Sigmoid colon (tissue), 7 donors: ENCODE results near the gene SERHL2. TPM values are rescaled to one million over a fixed set of nuclear protein-coding genes. Genes with fewer than 3 reads are reported as not detected.
"Not testable (repeated sequence)": the region's sequence is repeated elsewhere in the genome, so short reads cannot be mapped to it uniquely, and the experiment has no call there.

Experiments
- DNase-seq: peaks from one replicate; pipeline ENCODE4 v3.0.0-alpha.2; 2019
- H3K27ac ChIP-seq, 4 donors: fragments of 200-600 bp; sonication (generic); one replicate each; pipeline ENCODE4 v1.5.1; 2016 to 2019; ENCODE audit warnings: mild to moderate bottlenecking in 1 of 4
- H3K27me3 ChIP-seq, 3 donors: fragments of 200-600 bp; sonication (generic); one replicate each; pipeline ENCODE4 v1.5.1; 2019; ENCODE audit warnings: mild to moderate bottlenecking in 1 of 3
- H3K36me3 ChIP-seq, 4 donors: fragments of 200-600 bp; sonication (generic); one replicate each; pipeline ENCODE4 v1.5.1; 2016 to 2019
- H3K4me1 ChIP-seq, 4 donors: fragments of 200-600 bp; sonication (generic); one replicate each; pipeline ENCODE4 v1.5.1; 2017 to 2019
- H3K4me3 ChIP-seq, 4 donors: fragments of 200-600 bp; sonication (generic); one replicate each; pipeline ENCODE4 v1.5.1; 2017 to 2019; ENCODE audit warnings: mild to moderate bottlenecking in 2 of 4, moderate library complexity in 1 of 4
- H3K9me3 ChIP-seq, 4 donors: fragments of 200-600 bp in 3 of 4; sonication (generic) in 3 of 4; one replicate each; pipeline versions ENCODE4 v1.5.1 to v1.6.1; 2013 to 2019
- EP300 ChIP-seq, 4 donors: sonication (generic); formaldehyde crosslinking; IDR thresholded peaks; one replicate each; pipeline ENCODE4 v1.6.1; 2017; ENCODE audit warnings: antibody characterized with exemption in 4 of 4
- POLR2A ChIP-seq, 2 donors: fragments of 450-650 bp; IDR thresholded peaks; one replicate each; pipeline ENCODE4 v1.6.1; 2016; ENCODE audit warnings: antibody characterized with exemption in 2 of 2, mild to moderate bottlenecking in 2 of 2, moderate library complexity in 2 of 2
- POLR2AphosphoS5 ChIP-seq, 4 donors: sonication (generic); formaldehyde crosslinking; IDR thresholded peaks; one replicate each; pipeline ENCODE4 v1.6.1; 2017; ENCODE audit warnings: antibody characterized with exemption in 4 of 4
- WGBS, 2 donors: extraction: QIAGEN DNeasy Blood & Tissue Kit; methylation state at CpG; one replicate each; pipeline ENCODE4 v1.1.7; 2013; 5-methylcytosine and 5-hydroxymethylcytosine counted together
- intact Hi-C: fragments of 100-400 bp; cut with DNase I; formaldehyde crosslinking; loops from one replicate; pipeline ENCODE4 v1.15.1; 2023
- polyA plus RNA-seq, 3 donors: library from polyadenylated mRNA; stranded (reverse); fragments of 200-250 nt; gene quantifications; one replicate each; pipeline ENCODE4 v1.2.3, GENCODE V29; 2013
- total RNA-seq, 4 donors: library from RNA; depleted of rRNA; stranded (reverse); fragments of >200 nt; gene quantifications; one replicate each; pipeline ENCODE4 v1.1.0, GENCODE V29; 2016
- TF ChIP-seq, protein P1 (sequence below), 4 experiments: fragments of 450-650 bp in 3 of 4; fragments of 200-600 bp in 1 of 4; IDR thresholded peaks; one replicate each; pipeline ENCODE4 v1.5.1; 2016 to 2019; ENCODE audit warnings: antibody characterized with exemption in 4 of 4, mild to moderate bottlenecking in 3 of 4, moderate library complexity in 2 of 4
- donor health status: healthy with polysubstance abuse.
- donor health status: Bipolar disorder and iron deficiency.
- donor health status: healthy.

SERHL2 gene
- total and polyA plus RNA-seq, 7 donors: 0.92 to 6.1 (median 2.8) TPM

DNA sequence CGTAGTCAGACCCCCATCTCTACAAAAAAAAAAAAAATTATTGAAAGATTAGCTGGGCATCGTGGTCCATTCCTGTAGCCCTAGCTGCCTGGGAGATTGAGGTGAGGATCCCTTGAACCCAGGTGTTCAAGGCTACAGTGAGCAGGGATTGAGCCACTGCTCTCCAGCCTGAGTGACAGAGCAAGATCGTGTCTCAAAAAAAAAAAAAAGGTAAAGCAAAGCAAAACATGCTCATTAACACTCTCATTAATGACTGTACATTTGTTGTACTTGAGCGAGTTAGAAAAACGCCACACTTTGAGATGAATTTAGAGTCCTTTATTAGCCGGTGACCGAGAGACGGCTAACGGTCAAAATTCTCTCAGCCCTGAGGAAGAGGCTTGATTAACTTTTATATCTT, 6.2 kb upstream of the SERHL2 start:
- Histone ChIP-seq H3K27me3 (no peaks in the 10 kb centered on the region), H3K4me3 (no peak overlapping the region), H3K9me3 (no peaks in the 10 kb centered on the region), H3K4me1 (no peaks in the 10 kb centered on the region), H3K27ac (no peak overlapping the region), H3K36me3 (no peaks in the 10 kb centered on the region)
- 75 to 80% methylated on average over 9 of the region's 9 CpGs for WGBS, 2 donors
- TF ChIP-seq POLR2A (IDR thresholded peaks at IDR 0.05): no peak
- no peak for TF ChIP-seq POLR2AphosphoS5 (IDR thresholded peaks at IDR 0.05)
- TF ChIP-seq, protein P1, sequence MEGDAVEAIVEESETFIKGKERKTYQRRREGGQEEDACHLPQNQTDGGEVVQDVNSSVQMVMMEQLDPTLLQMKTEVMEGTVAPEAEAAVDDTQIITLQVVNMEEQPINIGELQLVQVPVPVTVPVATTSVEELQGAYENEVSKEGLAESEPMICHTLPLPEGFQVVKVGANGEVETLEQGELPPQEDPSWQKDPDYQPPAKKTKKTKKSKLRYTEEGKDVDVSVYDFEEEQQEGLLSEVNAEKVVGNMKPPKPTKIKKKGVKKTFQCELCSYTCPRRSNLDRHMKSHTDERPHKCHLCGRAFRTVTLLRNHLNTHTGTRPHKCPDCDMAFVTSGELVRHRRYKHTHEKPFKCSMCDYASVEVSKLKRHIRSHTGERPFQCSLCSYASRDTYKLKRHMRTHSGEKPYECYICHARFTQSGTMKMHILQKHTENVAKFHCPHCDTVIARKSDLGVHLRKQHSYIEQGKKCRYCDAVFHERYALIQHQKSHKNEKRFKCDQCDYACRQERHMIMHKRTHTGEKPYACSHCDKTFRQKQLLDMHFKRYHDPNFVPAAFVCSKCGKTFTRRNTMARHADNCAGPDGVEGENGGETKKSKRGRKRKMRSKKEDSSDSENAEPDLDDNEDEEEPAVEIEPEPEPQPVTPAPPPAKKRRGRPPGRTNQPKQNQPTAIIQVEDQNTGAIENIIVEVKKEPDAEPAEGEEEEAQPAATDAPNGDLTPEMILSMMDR (IDR thresholded peaks at IDR 0.05): no peak
- no peak for TF ChIP-seq EP300 (IDR thresholded peaks at IDR 0.05)
- no peak for DNase-seq
- intact Hi-C loops: no loop called here

DNA sequence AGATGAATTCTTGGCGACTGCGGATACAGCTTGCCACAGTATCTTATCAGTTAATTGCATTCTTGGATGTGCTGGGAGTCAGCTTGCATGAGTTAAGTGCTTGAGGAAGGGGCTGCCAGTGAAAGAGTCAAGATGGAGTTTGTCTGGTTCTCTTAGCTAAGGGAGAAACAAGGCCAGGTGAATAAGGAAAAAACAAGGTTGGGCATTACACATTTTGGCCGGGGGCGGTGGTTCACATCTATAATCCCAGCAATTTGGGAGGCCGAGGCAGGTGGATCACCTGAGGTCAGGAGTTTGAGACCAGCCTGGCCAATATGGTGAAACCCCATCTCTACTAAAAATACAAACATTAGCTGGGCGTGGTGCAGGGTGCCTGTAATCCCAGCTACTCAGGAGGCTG, 5.6 kb upstream of the SERHL2 start:
- H3K27ac ChIP-seq, H3K4me3 ChIP-seq, H3K27me3 ChIP-seq, H3K36me3 ChIP-seq, H3K4me1 ChIP-seq, intact Hi-C loops, H3K9me3 ChIP-seq, DNase-seq: not testable (repeated sequence)
- WGBS, 2 donors: 78 to 80% methylated on average over 6 of the region's 6 CpGs

GRCh38 chr22:42548597-42549330, 5.0 kb upstream of the SERHL2 start:
- WGBS, 2 donors: 85 to 86% methylated on average over 19 of the region's 19 CpGs
- no peaks in the 10 kb centered on the region for H3K27me3 ChIP-seq
- TF ChIP-seq EP300 (IDR thresholded peaks at IDR 0.05) (no peak), POLR2A (IDR thresholded peaks at IDR 0.05) (no peak), POLR2AphosphoS5 (IDR thresholded peaks at IDR 0.05) (no peak)
- TF ChIP-seq, protein P1 (IDR thresholded peaks at IDR 0.05): no peak
- intact Hi-C loops: no loop called here
- H3K9me3 ChIP-seq: no peaks in the 10 kb centered on the region
- H3K36me3 ChIP-seq: no peaks in the 10 kb centered on the region
- H3K4me3 ChIP-seq: no peak overlapping the region
- no peak for DNase-seq
- H3K27ac ChIP-seq: no peak overlapping the region
- peaks cover 0 to 9% (median 6%) of the 10 kb centered on the region in 4 donors for H3K4me1 ChIP-seq

DNA sequence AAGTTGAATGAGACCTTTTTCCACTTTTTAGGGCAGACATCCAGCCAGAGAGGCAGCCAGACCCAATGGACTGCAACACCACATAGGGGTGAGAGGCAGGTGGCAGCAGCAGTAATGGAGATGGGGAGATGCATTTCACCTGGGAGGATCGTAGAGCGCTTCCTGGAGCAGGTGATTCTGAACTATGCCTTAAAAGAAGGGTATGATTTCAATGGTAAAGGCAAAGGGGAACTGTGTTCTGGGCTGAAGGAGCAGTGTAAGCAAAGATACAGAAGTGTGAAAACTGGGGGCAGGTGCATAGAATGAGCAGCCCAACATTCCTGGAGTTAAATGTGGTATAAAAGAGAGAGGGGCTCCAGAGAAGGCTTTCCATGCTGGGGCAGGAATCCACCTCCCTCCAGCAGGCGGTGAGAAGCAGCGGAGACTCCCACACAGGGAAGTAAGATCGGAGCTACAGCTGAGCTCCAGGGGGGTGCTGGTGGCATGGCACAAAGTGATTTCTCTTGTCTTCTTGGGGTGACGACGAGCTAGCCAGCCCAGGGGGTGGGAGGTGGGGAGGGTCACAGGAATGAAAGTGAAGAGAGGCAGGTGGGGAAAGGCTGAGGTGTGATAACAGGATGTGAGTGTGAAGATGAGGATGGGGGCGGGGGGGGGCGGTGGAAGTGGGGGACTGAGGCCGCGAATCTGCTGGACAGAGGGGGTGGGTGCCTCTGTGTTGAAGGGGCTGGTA, 4.3 kb upstream of the SERHL2 start:
- Histone ChIP-seq H3K36me3 (no peaks in the 10 kb centered on the region), H3K9me3 (no peaks in the 10 kb centered on the region), H3K4me3 (no peak overlapping the region), H3K4me1 (peaks cover 0 to 16% (median 12%) of the 10 kb centered on the region in 4 donors), H3K27me3 (no peaks in the 10 kb centered on the region), H3K27ac (no peak overlapping the region)
- intact Hi-C loops: no loop called here
- 79 to 87% methylated on average over 11 of the region's 11 CpGs for WGBS, 2 donors
- no peak for TF ChIP-seq EP300 (IDR thresholded peaks at IDR 0.05)
- TF ChIP-seq, protein P1 (IDR thresholded peaks at IDR 0.05): no peak
- TF ChIP-seq POLR2A (IDR thresholded peaks at IDR 0.05): no peak
- no peak for TF ChIP-seq POLR2AphosphoS5 (IDR thresholded peaks at IDR 0.05)
- DNase-seq: no peak

DNA sequence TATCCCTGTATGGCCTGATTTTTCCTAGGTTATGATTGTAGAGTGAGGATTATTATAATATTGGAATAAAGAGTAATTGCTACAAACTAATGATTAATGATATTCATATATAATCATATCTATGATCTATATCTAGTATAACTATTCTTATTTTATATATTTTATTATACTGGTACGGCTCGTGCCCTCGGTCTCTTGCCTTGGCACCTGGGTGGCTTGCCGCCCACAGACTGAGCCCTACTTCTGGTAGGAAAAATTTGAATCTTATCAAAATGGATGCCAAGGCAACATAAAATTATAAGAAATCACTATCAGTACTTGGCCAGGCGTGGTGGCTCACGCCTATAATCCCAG, 1.5 kb upstream of the SERHL2 start:
- DNase-seq, H3K27me3 ChIP-seq, H3K4me3 ChIP-seq, H3K36me3 ChIP-seq, H3K9me3 ChIP-seq, intact Hi-C loops, H3K27ac ChIP-seq: not testable (repeated sequence)
- WGBS, 2 donors: 86 to 90% methylated on average over 6 of the region's 6 CpGs
- peaks cover 0 to 16% (median 12%) of the 10 kb centered on the region in 4 donors for H3K4me1 ChIP-seq
